Heart left ventricle (tissue), 13 donors: ENCODE measurements around the gene NUP214.

Source experiments
- POLR2A ChIP-seq, 2 donors: fragments of 450-650 bp; IDR thresholded peaks; one replicate each; pipeline ENCODE4 v1.6.1; 2017; ENCODE audit warnings: antibody characterized with exemption in 2 of 2, mild to moderate bottlenecking in 2 of 2, moderate library complexity in 2 of 2
- TF ChIP-seq, protein P1 (sequence below), 12 donors: fragments of 200-600 bp; sonication (generic) in 4 of 12; IDR thresholded peaks; one replicate each; pipeline versions ENCODE4 v1.5.0 to v1.8.0; 2018 to 2022; ENCODE audit warnings: antibody characterized with exemption in 12 of 12, mild to moderate bottlenecking in 5 of 12
- donor health status: ischemic (EF 13 %, LVEDD 7.1; RV severe dilation, severe dysfunction).
- donor health status: DM: no; HTN: yes; CAD: no.
- donor health status: DM: no; HTN: no; CAD: no.
- donor health status: ischemic (EF 25% LVEDD 6.9; RV normal size, moderate dysfunction).
- donor health status: ischemic (EF 25% LVEDD 5.7; RV mildly dilated, moderate dysfunction).
- donor health status: ischemic (EF 35%, LVEDD 5.7; RV mildly dilated, moderate dysfunction).
- donor health status: nonischemic (EF 11% LVEDD 7.7; RV severe dilation, severe dysfunction).
- donor health status: DM: yes; HTN: yes; CAD: no.
- donor health status: PGD.
- donor health status: ischemic (EF 29% LVEDD 5.4; RV normal size, mild dysfunction).
- donor health status: nonischemic (EF 23%, LVEDD 6.1; RV moderate dilation, normal function).

GRCh38 chr9:131253891-131254491, 128.6 kb downstream of the NUP214 start:
- TF ChIP-seq, protein P1, sequence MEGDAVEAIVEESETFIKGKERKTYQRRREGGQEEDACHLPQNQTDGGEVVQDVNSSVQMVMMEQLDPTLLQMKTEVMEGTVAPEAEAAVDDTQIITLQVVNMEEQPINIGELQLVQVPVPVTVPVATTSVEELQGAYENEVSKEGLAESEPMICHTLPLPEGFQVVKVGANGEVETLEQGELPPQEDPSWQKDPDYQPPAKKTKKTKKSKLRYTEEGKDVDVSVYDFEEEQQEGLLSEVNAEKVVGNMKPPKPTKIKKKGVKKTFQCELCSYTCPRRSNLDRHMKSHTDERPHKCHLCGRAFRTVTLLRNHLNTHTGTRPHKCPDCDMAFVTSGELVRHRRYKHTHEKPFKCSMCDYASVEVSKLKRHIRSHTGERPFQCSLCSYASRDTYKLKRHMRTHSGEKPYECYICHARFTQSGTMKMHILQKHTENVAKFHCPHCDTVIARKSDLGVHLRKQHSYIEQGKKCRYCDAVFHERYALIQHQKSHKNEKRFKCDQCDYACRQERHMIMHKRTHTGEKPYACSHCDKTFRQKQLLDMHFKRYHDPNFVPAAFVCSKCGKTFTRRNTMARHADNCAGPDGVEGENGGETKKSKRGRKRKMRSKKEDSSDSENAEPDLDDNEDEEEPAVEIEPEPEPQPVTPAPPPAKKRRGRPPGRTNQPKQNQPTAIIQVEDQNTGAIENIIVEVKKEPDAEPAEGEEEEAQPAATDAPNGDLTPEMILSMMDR (IDR thresholded peaks at IDR 0.05), result no peak
- TF ChIP-seq POLR2A (IDR thresholded peaks at IDR 0.05), result peak in 1 of 2 donors; percentile 31
